MM.1S (cell line): ENCODE data around the gene LBHD2.

ENCODE experiments used
- DNase-seq: peaks from one replicate; pipeline ENCODE4 v3.0.0-alpha.2; 2015
- H2AFZ ChIP-seq: fragments of 300-600 bp; sonication (generic); 2 replicates; pipeline ENCODE4 v1.6.0; 2016; ENCODE audit warnings: antibody characterized with exemption, low read length
- H3F3A ChIP-seq: fragments of 300-600 bp; sonication (generic); 2 replicates; pipeline ENCODE4 v1.6.1; 2016; ENCODE audit warnings: mild to moderate bottlenecking, antibody characterized with exemption, low read length, moderate library complexity, mixed read lengths; ENCODE audit not compliant: insufficient read depth
- H3K27ac ChIP-seq: fragments of 300-600 bp; sonication (generic); 2 replicates; pipeline ENCODE4 v1.5.1; 2016; ENCODE audit warnings: mild to moderate bottlenecking, low read length
- H3K27me3 ChIP-seq: fragments of 300-600 bp; sonication (generic); replicated peaks from 2 replicates; pipeline ENCODE4 v1.6.0; 2016; ENCODE audit warnings: low read length; ENCODE audit not compliant: insufficient read depth
- H3K36me3 ChIP-seq: fragments of 300-600 bp; sonication (generic); replicated peaks from 2 replicates; pipeline ENCODE4 v1.6.1; 2016; ENCODE audit warnings: mild to moderate bottlenecking, low read length, mixed read lengths; ENCODE audit not compliant: insufficient read depth
- H3K4me1 ChIP-seq: fragments of 300-600 bp; sonication (generic); 2 replicates; pipeline ENCODE4 v1.6.1; 2016; ENCODE audit warnings: low read length, mixed read lengths
- H3K4me2 ChIP-seq: fragments of 300-600 bp; sonication (generic); 2 replicates; pipeline ENCODE4 v1.6.0; 2016; ENCODE audit warnings: low read depth, low read length
- H3K4me3 ChIP-seq: fragments of 300-600 bp; sonication (generic); 2 replicates; pipeline ENCODE4 v1.5.1; 2016; ENCODE audit warnings: low read length, mixed read lengths
- H3K79me2 ChIP-seq: fragments of 300-600 bp; sonication (generic); 2 replicates; pipeline ENCODE4 v1.6.1; 2016; ENCODE audit warnings: mixed run types, low read length, mixed read lengths
- H3K9ac ChIP-seq: fragments of 300-600 bp; sonication (generic); 2 replicates; pipeline ENCODE4 v1.6.1; 2016; ENCODE audit warnings: low read length, mixed read lengths
- H3K9me2 ChIP-seq: fragments of 300-600 bp; sonication (generic); replicated peaks from 2 replicates; pipeline ENCODE4 v1.6.1; 2016; ENCODE audit warnings: mild to moderate bottlenecking, low read length, mixed read lengths; ENCODE audit not compliant: insufficient read depth
- H3K9me3 ChIP-seq: fragments of 300-600 bp; sonication (generic); replicated peaks from 2 replicates; pipeline ENCODE4 v1.6.1; 2016; ENCODE audit warnings: mild to moderate bottlenecking, low read length, mixed read lengths; ENCODE audit not compliant: insufficient read depth
- H4K20me1 ChIP-seq: fragments of 300-600 bp; sonication (generic); 2 replicates; pipeline ENCODE4 v1.6.1; 2016; ENCODE audit warnings: mild to moderate bottlenecking, low read length, moderate library complexity, mixed read lengths; ENCODE audit not compliant: insufficient read depth
- CTCF ChIP-seq: fragments of 300-600 bp; sonication (generic); IDR thresholded peaks from 2 replicates; pipeline ENCODE4 v1.5.1; 2016; ENCODE audit warnings: antibody characterized with exemption, low read length, mixed read lengths
- EZH2 ChIP-seq: fragments of 300-600 bp; sonication (generic); optimal IDR thresholded peaks from 2 replicates; pipeline ENCODE3; 2017; ENCODE audit warnings: low read depth, mild to moderate bottlenecking, antibody characterized with exemption, low read length, mixed read lengths
- EZH2phosphoT487 ChIP-seq: fragments of 300-600 bp; sonication (generic); IDR thresholded peaks from 2 replicates; pipeline ENCODE4 v1.6.1; 2018; ENCODE audit warnings: antibody characterized with exemption, low read length

LBHD2 gene

GRCh38 chr14:103091041-103091882, 7.3 kb downstream of the LBHD2 start:
- 0 out of 2 replicates have a peak overlapping the region, but pooled peaks have one; percentile 27 for H2AFZ ChIP-seq
- no peaks in the 10 kb centered on the region for H3K27me3 ChIP-seq
- no peaks in the 10 kb centered on the region for H3K36me3 ChIP-seq
- no peaks in the 10 kb centered on the region for H3K9me3 ChIP-seq
- no peaks in the 10 kb centered on the region for H4K20me1 ChIP-seq
- no peaks in the 10 kb centered on the region for H3K79me2 ChIP-seq
- no peaks in the 10 kb centered on the region for H3K4me1 ChIP-seq
- peak; percentile 53 for DNase-seq
- H3K9me2 ChIP-seq, result no peaks in the 10 kb centered on the region
- H3F3A ChIP-seq, result no peaks in the 10 kb centered on the region
- H3K4me3 ChIP-seq, result peak overlapping the region; percentile 31; the same call in 1 of the 2 replicates
- no peak for TF ChIP-seq EZH2
- TF ChIP-seq EZH2phosphoT487, result no peak
- peak; percentile 27 for TF ChIP-seq CTCF
- no peak overlapping the region for H3K27ac ChIP-seq
- H3K9ac ChIP-seq, result no peak overlapping the region
- peak overlapping the region; percentile 66; the same call in 1 of the 2 replicates for H3K4me2 ChIP-seq

GRCh38 chr14:103091883-103092222, 7.8 kb downstream of the LBHD2 start:
- no peak for TF ChIP-seq EZH2phosphoT487
- no peak for TF ChIP-seq CTCF
- TF ChIP-seq EZH2, result no peak
- Histone ChIP-seq H3K4me3 (peak overlapping the region; percentile 31; the same call in 1 of the 2 replicates), H2AFZ (no peak overlapping the region), H3K9me3 (no peaks in the 10 kb centered on the region), H3K9ac (no peak overlapping the region), H3K4me1 (no peaks in the 10 kb centered on the region), H3K79me2 (no peaks in the 10 kb centered on the region), H3K27ac (no peak overlapping the region), H3K4me2 (peak overlapping the region; percentile 43; the same call in 1 of the 2 replicates), H4K20me1 (no peaks in the 10 kb centered on the region), H3K36me3 (no peaks in the 10 kb centered on the region), H3K9me2 (no peaks in the 10 kb centered on the region), H3K27me3 (no peaks in the 10 kb centered on the region), H3F3A (no peaks in the 10 kb centered on the region)
- DNase-seq, result no peak

GRCh38 chr14:103093856-103094405, 9.9 kb downstream of the LBHD2 start:
- H3K4me3 ChIP-seq, result no peak overlapping the region

More at GRCh38 chr14:103093856-103094405, 9.9 kb downstream of the LBHD2 start:
- Histone ChIP-seq H3K9me2 (no peaks in the 10 kb centered on the region), H3K36me3 (no peaks in the 10 kb centered on the region), H3K4me2 (no peak overlapping the region), H3K27ac (no peak overlapping the region), H3K4me1 (no peaks in the 10 kb centered on the region), H3K79me2 (no peaks in the 10 kb centered on the region), H3K9me3 (no peaks in the 10 kb centered on the region), H2AFZ (no peak overlapping the region), H4K20me1 (no peaks in the 10 kb centered on the region), H3F3A (no peaks in the 10 kb centered on the region), H3K9ac (no peak overlapping the region), H3K27me3 (no peaks in the 10 kb centered on the region)
- TF ChIP-seq CTCF, result no peak
- no peak for TF ChIP-seq EZH2
- no peak for TF ChIP-seq EZH2phosphoT487
- DNase-seq, result no peak
